HG02970 (cell line): ENCODE data around the gene CNTN5.
"Not testable (repeated sequence)": the region's sequence is repeated elsewhere in the genome, so short reads cannot be mapped to it uniquely, and the experiment has no call there.

Experiments used
- ATAC-seq: cut with Tn5 transposase; IDR thresholded peaks from one replicate; pipeline ENCODE4 v1.9.1; 2021; ENCODE audit warnings: mild to moderate bottlenecking, moderate library complexity, moderate number of reproducible peaks; ENCODE audit not compliant: unreplicated experiment, low FRiP score

CNTN5 gene

GRCh38 chr11:100247704-100248103, 1227.0 kb downstream of the CNTN5 start:
- ATAC-seq, result no peak

DNA sequence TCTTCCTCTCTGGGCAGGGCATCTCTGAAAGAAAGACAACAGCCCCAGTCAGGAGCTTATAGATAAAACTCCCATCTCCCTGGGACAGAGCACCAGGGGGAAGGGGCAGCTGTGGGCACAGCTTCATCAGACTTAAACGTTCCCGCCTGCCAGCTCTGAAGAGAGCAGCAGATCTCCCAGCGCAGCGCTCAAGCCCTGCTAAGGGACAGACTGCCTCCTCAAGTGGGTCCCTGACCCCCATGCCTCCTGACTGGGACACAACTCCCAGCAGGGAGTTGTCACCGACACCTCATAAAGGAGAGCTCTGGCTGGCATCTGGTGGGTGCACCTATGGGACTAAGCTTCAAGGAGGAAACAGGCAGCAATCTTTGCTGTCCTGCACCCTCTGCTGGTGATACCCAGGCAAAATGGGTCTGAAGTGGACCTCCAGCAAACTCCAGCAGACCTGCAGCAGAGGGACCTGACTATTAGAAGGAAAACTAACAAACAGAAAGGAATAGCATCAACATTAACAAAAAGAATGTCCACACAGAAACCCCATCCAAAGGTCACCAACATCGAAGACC, 1236.6 kb downstream of the CNTN5 start:
- ATAC-seq, result not testable (repeated sequence)

GRCh38 chr11:100269516-100269915, 1248.8 kb downstream of the CNTN5 start:
- no peak for ATAC-seq

DNA sequence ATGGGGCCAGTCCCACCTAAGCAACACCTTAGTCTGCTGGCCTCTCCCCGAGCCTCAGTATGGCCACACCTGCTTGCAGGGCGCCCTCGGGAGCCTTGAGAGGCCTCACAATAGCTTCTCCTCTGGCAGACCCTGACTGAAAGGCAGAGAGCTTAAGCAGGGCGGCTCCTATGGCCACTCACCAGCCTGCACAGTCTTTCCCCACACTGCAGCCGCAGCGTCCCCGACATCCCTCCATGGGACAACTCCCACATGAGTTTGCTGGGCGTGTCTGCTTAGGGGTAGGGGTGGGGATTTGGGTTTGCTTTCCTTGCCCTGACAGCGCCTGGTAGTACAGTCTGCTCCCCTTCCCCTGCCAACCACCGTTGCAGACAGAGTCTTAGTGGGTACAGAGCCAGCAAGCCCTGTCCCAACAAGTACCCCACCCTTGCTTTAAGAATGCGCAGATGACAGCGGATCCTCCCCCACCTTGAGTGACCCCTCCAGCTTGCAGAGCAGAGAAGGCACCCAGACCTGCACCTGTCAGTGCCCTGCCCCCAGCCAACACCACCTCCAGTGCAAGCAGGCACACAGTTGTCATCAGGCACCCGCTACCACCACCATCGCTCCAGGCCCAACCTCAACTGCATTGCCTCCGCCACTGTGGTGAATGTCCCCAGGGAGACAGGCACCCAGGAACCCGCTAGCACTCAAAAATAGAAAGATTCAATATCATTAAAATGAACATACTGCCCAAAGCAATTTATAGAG, 1252.5 kb downstream of the CNTN5 start:
- no peak for ATAC-seq

GRCh38 chr11:100274466-100274865, 1253.7 kb downstream of the CNTN5 start:
- ATAC-seq, result not testable (repeated sequence)

DNA sequence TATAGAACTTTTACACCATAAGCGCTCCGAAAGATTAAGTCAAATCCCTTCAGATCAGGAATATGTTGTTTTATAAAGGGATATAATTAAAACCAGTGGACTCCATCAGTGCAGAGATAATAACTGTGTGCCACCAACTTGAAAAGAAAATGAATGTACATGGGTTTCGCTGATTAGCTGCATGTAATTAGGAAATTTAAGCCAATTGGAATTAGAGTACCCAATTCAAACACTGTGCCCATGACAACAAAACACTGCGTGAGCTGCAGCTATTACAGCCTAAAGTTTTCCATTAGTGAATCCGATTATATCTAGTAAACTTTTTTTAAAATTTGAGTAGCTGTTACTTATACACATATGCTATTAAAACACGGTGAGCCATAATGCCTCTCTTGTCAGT, 1274.0 kb downstream of the CNTN5 start:
- ATAC-seq, result no peak

- ATAC-seq, result no peak
These were observed 1275.4 kb downstream of the CNTN5 start for GRCh38 chr11:100296051-100296679.

DNA sequence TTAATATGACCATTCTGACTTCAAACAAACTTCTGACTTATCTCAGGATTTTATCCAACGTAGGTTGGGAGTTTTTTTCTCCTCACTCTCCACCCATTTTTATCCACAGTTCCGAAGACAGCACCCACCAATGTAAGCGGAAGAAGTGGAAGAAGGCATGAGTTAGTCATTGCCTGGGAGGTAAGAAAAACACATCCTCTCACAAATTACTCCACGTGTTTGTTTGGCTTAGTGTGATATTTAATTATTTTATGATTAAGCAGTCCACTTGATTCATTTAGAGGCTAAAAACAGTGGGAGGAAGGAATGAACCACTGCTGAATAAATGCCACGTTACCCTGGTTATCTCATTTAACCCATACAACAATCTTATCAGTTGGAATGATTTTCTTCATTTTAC, 1276.8 kb downstream of the CNTN5 start:
- no peak for ATAC-seq

- no peak for ATAC-seq
These were observed 1282.1 kb downstream of the CNTN5 start for GRCh38 chr11:100302824-100303223.

DNA sequence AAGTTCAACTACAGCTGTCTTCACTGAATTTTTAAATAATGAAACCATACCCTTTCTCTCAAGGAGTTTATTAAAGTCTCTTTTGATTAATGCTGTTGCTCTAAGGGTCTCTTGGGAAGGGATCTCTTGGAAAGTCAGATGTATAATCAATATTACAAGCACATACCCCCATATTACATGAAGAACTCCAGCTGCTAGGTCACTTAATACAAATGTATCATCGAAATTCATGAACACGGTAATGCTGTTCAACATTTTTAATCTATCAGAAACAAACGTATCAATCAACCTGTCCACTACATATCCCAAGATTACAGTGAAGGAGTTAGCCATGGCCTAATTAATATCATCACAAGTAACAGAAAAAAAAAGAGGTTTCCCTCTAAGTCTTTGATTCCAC, 1283.1 kb downstream of the CNTN5 start:
- ATAC-seq, result no peak

DNA sequence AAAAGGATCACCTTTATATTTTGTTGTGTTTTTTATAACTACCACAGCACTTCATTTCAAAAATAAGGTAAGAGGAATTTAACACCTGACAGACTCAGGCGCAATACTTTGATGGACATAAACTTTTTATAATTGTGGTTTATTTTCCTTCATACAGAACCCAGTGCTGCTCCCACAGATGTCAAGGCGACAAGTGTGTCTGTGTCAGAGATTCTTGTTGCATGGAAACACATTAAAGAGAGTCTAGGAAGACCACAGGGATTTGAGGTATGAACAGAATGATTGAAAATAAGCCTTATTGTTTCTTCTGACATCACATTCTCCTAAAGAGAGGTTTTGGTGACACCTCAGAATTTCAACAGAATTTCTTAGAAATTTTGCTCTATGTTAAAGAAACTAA, 1287.5 kb downstream of the CNTN5 start:
- ATAC-seq, result no peak

DNA sequence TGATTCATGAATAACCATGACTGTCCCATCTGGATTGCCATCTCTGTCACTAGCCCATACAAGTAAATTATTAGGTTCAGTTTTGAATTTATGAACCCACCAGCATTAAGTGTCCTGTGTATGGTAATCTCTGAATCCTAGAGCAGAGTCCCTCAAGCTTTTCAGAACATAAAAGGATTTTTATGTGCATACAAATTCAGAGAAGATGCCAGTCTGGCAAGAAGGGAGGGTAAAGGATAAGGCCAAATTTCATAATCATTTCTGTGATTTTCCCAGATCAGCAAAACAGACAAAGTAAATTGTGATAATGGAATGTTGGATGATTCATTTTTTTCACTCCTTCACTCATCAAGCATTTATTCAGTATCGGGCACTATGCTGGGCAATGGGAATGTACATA, 1295.2 kb downstream of the CNTN5 start:
- no peak for ATAC-seq

GRCh38 chr11:100316952-100317351, 1296.2 kb downstream of the CNTN5 start:
- ATAC-seq, result no peak

DNA sequence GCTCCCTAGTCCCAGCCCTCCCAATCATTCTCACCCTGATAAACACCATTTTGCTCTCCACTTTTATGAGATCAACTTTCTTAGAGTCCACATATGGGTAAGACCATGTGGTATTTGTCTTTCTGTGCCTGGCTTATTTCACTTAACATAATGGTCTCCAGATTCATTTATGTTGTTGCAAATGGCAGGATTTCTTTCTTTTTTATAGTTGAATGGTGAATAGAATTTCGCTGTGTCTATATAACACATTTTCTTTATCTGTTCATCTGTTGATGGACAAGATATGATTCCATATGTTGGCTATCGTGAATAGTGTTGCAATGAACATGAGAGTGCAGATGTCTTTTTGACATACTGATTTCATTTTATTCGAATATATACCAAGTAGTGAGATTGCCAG, 1298.9 kb downstream of the CNTN5 start:
- ATAC-seq, result no peak

DNA sequence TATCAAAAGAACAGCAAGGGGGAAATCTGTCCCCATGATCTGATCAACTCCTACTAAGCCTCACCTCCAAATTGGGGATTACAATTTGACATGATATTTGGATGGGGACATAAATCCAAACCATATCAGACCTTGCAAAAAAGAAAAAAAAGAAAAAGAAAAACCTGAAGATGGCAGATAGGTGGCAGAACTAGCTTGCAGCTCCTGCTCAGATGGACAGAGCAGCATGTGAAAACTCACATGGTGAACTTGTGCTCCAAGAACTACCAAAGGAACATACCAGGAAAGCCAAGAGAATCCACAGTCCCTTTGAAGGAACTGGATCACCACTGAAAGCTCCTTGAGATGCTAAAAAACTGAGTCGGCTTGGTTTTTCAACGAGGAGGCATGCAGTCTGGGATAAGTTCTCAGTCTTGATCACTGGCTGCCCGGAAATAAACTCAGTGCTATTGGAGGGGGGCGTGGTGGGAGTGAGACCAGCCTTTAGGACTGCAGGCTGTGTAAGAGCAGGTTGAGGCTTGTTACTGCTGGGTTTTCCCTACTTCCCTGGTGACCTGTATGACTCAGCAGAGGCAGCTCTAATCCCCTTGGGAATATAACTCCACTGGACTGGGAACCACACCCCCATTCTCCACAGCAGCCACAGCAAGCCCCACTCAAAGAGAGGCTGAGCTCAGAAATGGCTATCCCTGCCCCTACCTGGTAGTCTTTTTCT, 1308.0 kb downstream of the CNTN5 start:
- ATAC-seq, result no peak

- no peak for ATAC-seq
These were observed 1308.6 kb downstream of the CNTN5 start for GRCh38 chr11:100329352-100329751.

GRCh38 chr11:100336873-100337272, 1316.1 kb downstream of the CNTN5 start:
- ATAC-seq, result no peak

- no peak for ATAC-seq
These were observed 1317.5 kb downstream of the CNTN5 start for GRCh38 chr11:100338144-100338840.

GRCh38 chr11:100340466-100341319, 1319.9 kb downstream of the CNTN5 start:
- no peak for ATAC-seq

DNA sequence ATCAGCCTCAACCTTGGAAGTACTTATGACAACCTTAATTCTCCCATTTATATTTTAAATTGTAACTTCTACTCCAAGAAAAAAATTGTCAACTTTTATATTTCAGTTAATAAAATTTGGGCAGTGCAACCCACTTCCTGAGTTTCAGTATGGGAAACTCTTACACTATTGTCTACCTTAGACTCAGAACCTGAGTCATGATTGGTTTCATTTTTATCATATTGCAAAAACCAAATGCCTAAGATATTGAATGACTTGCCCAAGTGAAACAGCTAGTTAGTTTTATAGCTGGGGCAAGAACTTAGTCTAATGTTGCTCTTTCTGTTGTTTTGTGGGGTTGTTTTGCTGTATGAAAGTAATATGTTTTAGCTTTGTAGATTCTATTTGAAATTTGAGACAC, 1332.3 kb downstream of the CNTN5 start:
- no peak for ATAC-seq
